NCI-H2196 treated with DMSO at 0.1 percent for 48 hours (cell line): Measurements from ENCODE around the gene MAGI2.

Experiments
- DNase-seq: peaks from one replicate; lab custom pipeline; 2025; ENCODE audit not compliant: unreplicated experiment; lab: John Stamatoyannopoulos, UW

Gene MAGI2

GRCh38 chr7:78130446-78131215 is 1322.8 kb downstream of the MAGI2 start:
- no peak for DNase-seq

- DNase-seq, result no peak
Measured at GRCh38 chr7:78129865-78130264, 1323.6 kb downstream of the MAGI2 start.

- no peak for DNase-seq
Measured at GRCh38 chr7:78127009-78127408, 1326.5 kb downstream of the MAGI2 start.

DNA sequence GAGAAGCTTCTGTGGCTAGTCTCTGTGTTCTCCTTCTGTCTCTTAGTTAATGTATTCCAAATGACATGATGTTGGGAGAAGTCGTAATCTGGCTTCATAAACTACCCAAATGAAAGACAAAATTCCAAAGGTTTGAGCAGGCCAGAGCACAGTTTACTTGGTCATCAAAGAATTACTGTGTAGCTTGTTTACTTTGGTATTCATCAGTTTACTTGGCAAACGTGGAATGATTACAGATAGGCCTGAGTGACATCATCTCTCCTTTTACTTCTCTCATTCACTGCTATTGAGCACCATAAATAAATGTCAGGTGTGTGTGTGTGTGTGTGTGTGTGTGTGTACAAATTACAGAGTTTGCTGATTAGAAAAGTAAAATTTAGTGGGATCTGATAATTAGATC is 1327.6 kb downstream of the MAGI2 start:
- DNase-seq, result no peak

DNA sequence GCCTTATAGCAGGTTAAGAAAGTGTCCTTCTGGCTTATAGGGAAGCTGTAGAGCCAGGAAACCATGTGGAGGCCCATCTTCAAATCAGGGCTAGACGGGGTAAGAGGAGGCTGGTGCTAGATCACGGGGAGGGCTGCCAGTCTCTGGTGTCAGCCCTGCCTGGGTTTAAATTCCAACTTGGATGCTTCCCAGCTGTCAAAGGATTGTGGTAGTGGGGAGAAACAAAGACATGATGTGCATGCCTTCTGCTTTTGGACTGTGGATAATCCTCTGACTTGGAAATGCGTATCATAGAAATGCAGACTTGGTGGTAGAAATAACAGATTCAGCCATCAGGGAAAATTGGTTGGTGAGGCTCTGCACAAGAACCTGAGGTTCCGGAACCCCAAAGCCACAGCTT is 1329.3 kb downstream of the MAGI2 start:
- no peak for DNase-seq

DNA sequence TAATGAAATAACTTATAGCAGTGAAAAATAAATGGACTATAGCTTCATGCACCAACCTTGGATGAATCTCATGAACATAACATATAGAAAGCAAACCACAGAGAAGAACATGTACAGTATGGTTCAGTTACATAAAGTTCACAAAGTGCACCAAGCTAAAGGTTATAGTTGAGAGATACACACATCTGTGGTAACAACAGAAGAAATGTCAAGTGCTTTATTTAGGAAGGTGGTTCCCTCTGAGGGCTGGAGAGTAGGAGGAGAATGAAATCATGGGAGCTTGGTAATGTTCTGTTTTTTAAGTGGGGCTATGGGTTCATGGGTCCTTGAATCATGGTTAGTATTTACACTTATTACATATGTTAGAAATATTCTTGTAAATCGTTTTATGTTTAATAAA is 1331.6 kb downstream of the MAGI2 start:
- no peak for DNase-seq

- no peak for DNase-seq
Measured at GRCh38 chr7:78118470-78118869, 1335.0 kb downstream of the MAGI2 start.

DNA sequence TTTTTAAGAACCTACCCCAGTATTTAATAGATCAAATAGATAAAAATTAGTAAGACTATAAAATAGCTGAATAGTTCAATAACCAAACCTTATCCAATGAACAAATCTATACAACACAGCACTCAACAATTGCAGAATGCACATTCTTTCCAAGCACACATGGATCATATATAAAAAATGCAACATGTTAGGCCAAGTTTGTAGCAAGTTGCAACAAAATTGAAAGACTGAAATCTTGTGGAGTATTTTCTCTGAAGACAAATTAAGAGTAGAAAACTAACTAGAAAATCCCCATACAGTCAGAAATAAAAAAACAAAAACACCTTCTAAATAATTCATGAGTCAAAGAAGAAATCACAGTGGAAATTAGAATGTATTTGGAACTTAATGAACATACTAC is 1337.6 kb downstream of the MAGI2 start:
- no peak for DNase-seq

DNA sequence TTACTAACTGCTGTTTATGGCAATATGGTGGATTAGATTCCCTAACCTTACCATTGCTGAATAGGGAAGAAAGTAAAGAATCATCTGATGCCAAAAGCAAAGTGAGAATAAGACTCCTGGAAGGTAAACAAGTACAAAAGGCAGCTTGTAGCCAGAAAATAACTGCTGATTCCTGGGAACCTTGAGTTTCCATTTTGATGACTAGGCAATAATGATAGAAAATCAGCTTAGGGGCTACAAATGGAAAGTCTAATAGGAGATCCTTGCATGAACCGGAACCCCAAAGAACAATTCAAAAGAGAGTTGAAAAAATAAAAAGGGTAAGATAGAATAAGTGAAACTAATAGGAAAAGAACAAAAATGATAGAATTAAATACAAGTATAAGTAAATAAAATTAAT is 1338.5 kb downstream of the MAGI2 start:
- DNase-seq, result no peak

DNA sequence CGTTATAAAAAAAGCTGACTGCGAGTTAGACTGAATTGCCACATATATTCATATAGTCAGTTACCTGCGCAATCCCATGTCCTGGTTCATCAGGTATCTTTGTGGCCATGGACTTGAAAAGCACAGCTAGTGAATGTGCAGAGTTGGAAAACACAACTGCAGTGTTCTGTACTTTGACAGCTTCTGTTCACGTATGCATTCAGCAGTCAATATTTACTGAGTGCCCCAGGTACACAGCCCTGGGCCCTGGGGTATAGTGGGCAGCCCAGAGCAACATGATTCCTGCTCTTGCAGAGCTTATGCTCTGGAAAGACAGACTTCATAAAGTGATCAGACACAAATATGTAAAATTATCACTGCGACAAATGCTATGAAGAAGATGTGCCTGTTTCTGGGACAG is 1341.0 kb downstream of the MAGI2 start:
- DNase-seq, result no peak

DNA sequence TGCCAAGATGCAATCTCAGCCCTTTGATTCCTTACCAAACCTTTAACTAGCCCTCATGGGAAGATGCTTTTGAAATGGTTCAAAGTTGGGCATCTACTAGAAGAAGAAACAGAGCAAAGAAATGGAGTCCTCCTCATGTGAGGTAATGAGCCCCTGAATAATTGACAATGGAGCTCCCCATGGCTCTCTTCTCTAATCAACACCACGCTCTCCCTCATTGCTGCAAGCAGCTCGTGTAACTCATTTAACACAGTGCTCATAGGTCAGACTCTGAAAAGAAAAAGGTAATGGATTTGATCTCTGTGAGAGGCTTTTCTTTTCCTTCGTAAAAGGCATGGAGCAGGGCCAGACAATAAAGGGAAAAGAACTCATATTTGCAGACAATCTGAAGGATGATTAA is 1342.1 kb downstream of the MAGI2 start:
- no peak for DNase-seq

- DNase-seq, result no peak
Measured at GRCh38 chr7:78103475-78103874, 1350.0 kb downstream of the MAGI2 start.

- no peak for DNase-seq
Measured at GRCh38 chr7:78101076-78101475, 1352.4 kb downstream of the MAGI2 start.

GRCh38 chr7:78099715-78100394 is 1353.6 kb downstream of the MAGI2 start:
- DNase-seq, result no peak

GRCh38 chr7:78095549-78095948 is 1357.9 kb downstream of the MAGI2 start:
- DNase-seq, result no peak

GRCh38 chr7:78092331-78092730 is 1361.1 kb downstream of the MAGI2 start:
- DNase-seq, result no peak

DNA sequence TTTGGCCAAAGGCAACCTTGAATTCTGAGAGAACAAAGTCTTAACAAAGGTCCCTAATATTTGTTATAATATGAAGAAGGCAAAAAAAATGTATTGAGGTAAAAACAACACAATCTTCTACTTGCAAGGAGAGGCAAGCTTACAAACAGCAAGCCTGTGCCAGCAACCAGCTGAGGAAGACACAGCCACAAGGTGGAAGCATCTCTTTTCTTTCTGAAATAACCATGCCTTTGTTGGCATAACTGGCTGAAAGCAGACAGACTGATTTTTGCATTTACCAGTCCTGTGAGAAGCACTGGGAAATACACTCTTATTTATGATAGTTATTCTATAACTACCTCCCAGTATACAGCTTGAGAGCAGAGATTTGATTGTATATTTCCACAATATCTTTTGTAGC is 1362.9 kb downstream of the MAGI2 start:
- DNase-seq, result no peak

- no peak for DNase-seq
Measured at GRCh38 chr7:78083476-78084120, 1369.9 kb downstream of the MAGI2 start.

DNA sequence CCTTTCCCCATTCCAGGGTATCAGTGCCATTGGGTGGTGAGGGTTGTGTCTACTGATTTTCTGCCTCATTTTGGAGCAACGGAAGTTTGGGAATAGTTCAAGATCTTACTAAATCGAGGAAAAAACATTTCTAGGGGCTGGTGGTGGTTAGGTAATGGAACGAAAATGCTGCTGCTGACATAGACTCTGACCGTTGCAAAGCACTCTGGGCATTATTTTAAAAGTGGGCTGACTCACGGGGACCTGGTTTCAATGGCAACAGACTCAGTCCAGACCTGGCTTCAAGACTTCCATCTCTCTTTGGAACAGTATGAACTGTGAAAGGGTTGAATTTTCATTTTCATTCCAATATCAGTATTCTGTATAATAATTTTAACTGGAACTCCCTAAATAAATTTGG is 1370.9 kb downstream of the MAGI2 start:
- no peak for DNase-seq

DNA sequence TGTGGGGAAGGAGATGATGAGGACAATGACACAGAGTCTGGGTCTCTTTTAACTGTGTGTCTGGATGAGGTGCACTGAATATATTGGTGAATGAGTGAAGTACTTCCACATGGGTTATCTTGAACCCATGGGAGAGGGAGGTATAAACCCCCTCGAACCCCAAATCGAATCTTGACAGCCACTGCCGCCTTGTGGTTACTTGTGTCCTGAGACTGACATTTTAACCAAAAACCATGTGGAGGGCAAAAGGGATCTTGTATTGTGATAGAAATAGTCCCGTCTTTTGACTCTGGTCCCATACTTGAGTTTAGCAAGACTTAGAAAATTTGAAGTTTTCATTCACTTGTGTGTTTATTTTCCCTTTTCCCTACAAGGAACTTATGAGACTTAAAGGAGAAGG is 1371.6 kb downstream of the MAGI2 start:
- DNase-seq, result no peak

DNA sequence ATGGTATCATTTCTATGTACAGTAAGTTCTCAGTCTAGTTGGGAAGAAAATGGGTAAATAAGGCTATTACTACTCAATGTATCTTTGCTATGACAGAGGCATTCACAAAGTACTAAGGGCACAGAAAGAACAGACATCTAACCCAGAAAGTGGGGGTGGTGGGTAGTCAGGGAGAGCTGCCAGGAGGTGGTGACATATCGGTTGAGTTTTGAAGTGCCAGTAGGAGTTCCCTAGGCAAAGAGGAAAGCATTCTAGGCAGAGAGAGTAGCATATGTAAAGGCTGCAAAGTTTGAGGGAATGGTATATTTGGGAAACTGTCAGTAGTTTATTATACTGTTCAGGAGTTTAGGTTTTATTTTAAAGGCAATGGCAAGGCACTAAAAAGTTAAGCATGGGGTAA is 1372.1 kb downstream of the MAGI2 start:
- DNase-seq, result no peak

GRCh38 chr7:78080811-78081210 is 1372.7 kb downstream of the MAGI2 start:
- DNase-seq, result no peak
